Measurements from ENCODE around the gene KIF26A. TPM values are rescaled to one million over a fixed set of nuclear protein-coding genes. Genes with fewer than 3 reads are reported as not detected.

The KIF26A gene
- total RNA-seq, 1 experiment from 2014 or later, result 3.1 TPM

DNA sequence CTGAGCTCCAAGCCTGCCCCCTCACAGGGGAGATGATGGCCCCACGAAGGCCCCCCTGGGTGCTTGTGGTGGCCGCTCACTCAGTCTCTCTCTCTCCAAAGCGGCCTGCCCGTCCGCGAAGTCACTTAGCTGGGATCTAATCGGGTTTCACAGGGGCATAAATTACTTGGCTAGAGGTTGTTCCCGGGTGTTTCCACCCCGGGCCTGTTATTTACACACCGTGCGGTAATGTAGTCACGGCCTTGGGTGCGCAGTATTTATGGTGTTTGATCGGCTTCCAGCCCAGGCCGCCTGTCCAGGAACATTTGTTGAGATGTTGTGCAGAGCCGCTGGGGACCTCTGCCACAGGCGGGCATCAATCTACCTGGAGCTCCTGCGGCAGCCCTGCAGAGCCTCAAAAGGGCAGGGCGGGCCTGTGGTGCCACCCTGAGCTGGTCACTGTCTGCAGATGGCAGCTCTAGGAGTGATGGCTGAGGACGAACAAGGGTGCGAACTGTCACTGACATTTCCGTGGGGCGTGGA is 91.2 kb downstream of the KIF26A start:
- TF ChIP-seq EZH2 (IDR thresholded peaks at IDR 0.05; ENCODE audit: low read length, unreplicated experiment) (no peak), EZH2phosphoT487 (IDR thresholded peaks at IDR 0.05; ENCODE audit: borderline replicate concordance, low read length) (no peak)
- TF ChIP-seq, protein P1, sequence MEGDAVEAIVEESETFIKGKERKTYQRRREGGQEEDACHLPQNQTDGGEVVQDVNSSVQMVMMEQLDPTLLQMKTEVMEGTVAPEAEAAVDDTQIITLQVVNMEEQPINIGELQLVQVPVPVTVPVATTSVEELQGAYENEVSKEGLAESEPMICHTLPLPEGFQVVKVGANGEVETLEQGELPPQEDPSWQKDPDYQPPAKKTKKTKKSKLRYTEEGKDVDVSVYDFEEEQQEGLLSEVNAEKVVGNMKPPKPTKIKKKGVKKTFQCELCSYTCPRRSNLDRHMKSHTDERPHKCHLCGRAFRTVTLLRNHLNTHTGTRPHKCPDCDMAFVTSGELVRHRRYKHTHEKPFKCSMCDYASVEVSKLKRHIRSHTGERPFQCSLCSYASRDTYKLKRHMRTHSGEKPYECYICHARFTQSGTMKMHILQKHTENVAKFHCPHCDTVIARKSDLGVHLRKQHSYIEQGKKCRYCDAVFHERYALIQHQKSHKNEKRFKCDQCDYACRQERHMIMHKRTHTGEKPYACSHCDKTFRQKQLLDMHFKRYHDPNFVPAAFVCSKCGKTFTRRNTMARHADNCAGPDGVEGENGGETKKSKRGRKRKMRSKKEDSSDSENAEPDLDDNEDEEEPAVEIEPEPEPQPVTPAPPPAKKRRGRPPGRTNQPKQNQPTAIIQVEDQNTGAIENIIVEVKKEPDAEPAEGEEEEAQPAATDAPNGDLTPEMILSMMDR (conservative IDR thresholded peaks at IDR 0.05; ENCODE audit: low read depth, low read length), result no peak
- Histone ChIP-seq H3K9me3 (ENCODE audit: low read length) (no peaks in the 10 kb centered on the region), H3K9me2 (replicated peaks; ENCODE audit: low read length) (no peaks in the 10 kb centered on the region), H3K27ac (ENCODE audit: low read length) (no peak overlapping the region), H3K27me3 (ENCODE audit: low read length) (peaks cover 14% of the 10 kb centered on the region; the same call in 1 of the 2 replicates), H3K9ac (ENCODE audit: low read length) (no peak overlapping the region), H2AFZ (ENCODE audit: low read length) (no peak overlapping the region), H4K20me1 (ENCODE audit: low read length) (no peaks in the 10 kb centered on the region), H3K4me2 (ENCODE audit: low read length) (no peak overlapping the region), H3K79me2 (ENCODE audit: low read length) (no peaks in the 10 kb centered on the region), H3K36me3 (ENCODE audit: low read depth, low read length) (no peaks in the 10 kb centered on the region), H3F3A (ENCODE audit: low read length, unreplicated experiment) (no peaks in the 10 kb centered on the region), H3K4me1 (ENCODE audit: insufficient read depth, low read length) (peaks cover 8% of the 10 kb centered on the region), H3K4me3 (ENCODE audit: low read length) (no peak overlapping the region)
- POLR2A ChIA-PET (ENCODE audit: unreplicated experiment), result no interaction called here
- no TSS peak for BruUV-seq (replicated peaks)
- intact Hi-C loops (cut with micrococcal nuclease), result no loop called here
- CTCF ChIA-PET, result no interaction called here
- ATAC-seq (peak; percentile 24), DNase-seq (no peak)

DNA sequence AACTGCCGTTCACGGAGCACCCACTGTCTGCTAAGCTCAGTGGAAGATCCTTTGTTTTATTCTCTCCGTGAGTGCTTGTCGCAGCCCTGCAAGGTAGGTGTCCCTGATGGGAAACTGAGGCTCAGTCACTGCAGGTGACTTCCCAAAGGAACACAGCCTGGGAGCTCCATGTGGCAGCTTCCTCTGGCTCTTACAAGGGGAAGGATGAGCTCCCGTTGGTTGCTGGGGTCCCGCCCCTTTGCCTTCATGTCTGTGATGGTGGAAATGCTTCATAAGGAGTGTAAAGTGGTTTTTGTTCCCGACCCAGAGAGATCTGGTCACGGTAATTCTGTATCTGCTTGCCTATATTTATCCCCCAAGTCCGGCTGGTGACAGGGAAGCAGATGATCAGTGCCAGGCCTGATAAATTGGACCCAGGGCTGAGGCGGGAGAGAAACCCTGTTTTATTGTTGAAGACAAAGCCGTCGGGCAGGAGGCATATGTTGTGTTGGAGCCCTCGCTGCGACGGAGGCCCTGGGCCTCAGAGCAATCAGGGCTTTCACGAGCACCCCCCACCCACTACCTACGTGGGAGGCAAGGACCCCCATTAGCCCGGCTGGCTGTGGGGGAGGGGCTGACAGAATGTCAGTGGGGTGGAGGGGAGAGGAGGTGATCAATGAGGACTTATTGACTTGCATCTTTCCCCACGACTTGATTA is 91.9 kb downstream of the KIF26A start:
- no TSS peak for BruUV-seq (replicated peaks)

More for the DNA sequence above, 91.9 kb downstream of the KIF26A start:
- Histone ChIP-seq H3K79me2 (ENCODE audit: low read length) (no peaks in the 10 kb centered on the region), H3K4me2 (ENCODE audit: low read length) (no peak overlapping the region), H3K36me3 (ENCODE audit: low read depth, low read length) (no peaks in the 10 kb centered on the region), H3K9ac (ENCODE audit: low read length) (no peak overlapping the region), H3F3A (ENCODE audit: low read length, unreplicated experiment) (no peaks in the 10 kb centered on the region), H3K27me3 (ENCODE audit: low read length) (peaks cover 14% of the 10 kb centered on the region; the same call in 1 of the 2 replicates), H3K9me2 (replicated peaks; ENCODE audit: low read length) (no peaks in the 10 kb centered on the region), H3K27ac (ENCODE audit: low read length) (no peak overlapping the region), H3K9me3 (ENCODE audit: low read length) (no peaks in the 10 kb centered on the region), H3K4me1 (ENCODE audit: insufficient read depth, low read length) (peaks cover 8% of the 10 kb centered on the region), H3K4me3 (ENCODE audit: low read length) (no peak overlapping the region), H4K20me1 (ENCODE audit: low read length) (no peaks in the 10 kb centered on the region), H2AFZ (ENCODE audit: low read length) (no peak overlapping the region)
- intact Hi-C loops (cut with micrococcal nuclease), result no loop called here
- ATAC-seq (no peak), DNase-seq (no peak)
- TF ChIP-seq, protein P1 (conservative IDR thresholded peaks at IDR 0.05; ENCODE audit: low read depth, low read length), result no peak
- TF ChIP-seq EZH2 (IDR thresholded peaks at IDR 0.05; ENCODE audit: low read length, unreplicated experiment) (no peak), EZH2phosphoT487 (IDR thresholded peaks at IDR 0.05; ENCODE audit: borderline replicate concordance, low read length) (no peak)
- ChIA-PET CTCF (no interaction called here), POLR2A (ENCODE audit: unreplicated experiment) (no interaction called here)

Small RNAs within 50 kb of the gene (microRNA-seq; reads per million reads assigned to microRNA genes)
- gene MIR203A (ENCODE audit: unreplicated experiment), result not detected
- gene MIR203B (ENCODE audit: unreplicated experiment), result not detected

Other genes starting within 250 kb of the KIF26A start
- 0.07 and 0.12 TPM in 2 replicates for gene TDRD9, start 210.1 kb upstream of the KIF26A start, total RNA-seq (2014; rRNA removed)
- gene RD3L, start 196.1 kb upstream of the KIF26A start, total RNA-seq (2014; rRNA removed), result not detected in 2 replicates
- gene ASPG, start 52.9 kb upstream of the KIF26A start, total RNA-seq (2014; rRNA removed), result 0.22 TPM in 1 of 2 replicates, not detected in the other